Tibial artery (tissue), 4 donors: Measurements from ENCODE around the gene C1QTNF5.
A peak's percentile ranks its signal among the peaks of the same experiment; 100 is the strongest.

Source experiments
- DNase-seq, 2 donors: peaks; one replicate each; pipeline ENCODE4 v3.0.0-alpha.2; 2019
- H3K27ac ChIP-seq, 2 donors: fragments of 200-600 bp; sonication (generic) in 1 of 2; 1 replicate in 1 of 2; 2 replicates in 1 of 2; pipeline ENCODE4 v1.5.1; 2018 to 2019; ENCODE audit warnings: mild to moderate bottlenecking in 1 of 2
- H3K27me3 ChIP-seq, 2 donors: fragments of 200-600 bp; sonication (generic) in 1 of 2; one replicate each; pipeline versions ENCODE4 v1.5.1 to v1.6.0; 2016 to 2019
- H3K36me3 ChIP-seq, 3 donors: fragments of 200-600 bp; sonication (generic) in 2 of 3; one replicate each; pipeline ENCODE4 v1.5.1; 2016 to 2019; ENCODE audit warnings: mild to moderate bottlenecking in 2 of 3
- H3K4me1 ChIP-seq, 4 donors: fragments of 200-600 bp; sonication (generic) in 2 of 4; 1 replicate in 3 of 4; 2 replicates in 1 of 4; pipeline ENCODE4 v1.5.1; 2016 to 2019
- H3K4me3 ChIP-seq, 2 donors: fragments of 200-600 bp; sonication (generic) in 1 of 2; 1 replicate in 1 of 2; 2 replicates in 1 of 2; pipeline ENCODE4 v1.5.1; 2018 to 2019; ENCODE audit warnings: mild to moderate bottlenecking in 2 of 2
- H3K9me3 ChIP-seq, 3 donors: fragments of 200-600 bp; sonication (generic) in 1 of 3; one replicate each; pipeline ENCODE4 v1.5.1; 2016 to 2019
- CTCF ChIP-seq, 2 experiments: fragments of 200-600 bp in 1 of 2; fragments of 450-650 bp in 1 of 2; IDR thresholded peaks; one replicate each; pipeline ENCODE4 v1.5.1; 2017 to 2019; ENCODE audit warnings: antibody characterized with exemption in 2 of 2, mild to moderate bottlenecking in 1 of 2, moderate library complexity in 1 of 2
- intact Hi-C: fragments of 100-400 bp; cut with DNase I; formaldehyde crosslinking; loops from one replicate; pipeline ENCODE4 v1.15.0; 2023; ENCODE audit warnings: low total_unique reads

Gene C1QTNF5

GRCh38 chr11:119338965-119339588 is 1.6 kb downstream of the C1QTNF5 start:
- H3K4me1 ChIP-seq: peaks cover 0 to 65% (median 47%) of the 10 kb centered on the region in 4 donors
- peak overlapping the region; percentile 92 to 93 for H3K27ac ChIP-seq
- DNase-seq: peak in 1 of 2 donors; percentile 76
- H3K36me3 ChIP-seq: peaks cover 0 to 13% (median 0%) of the 10 kb centered on the region in 3 donors
- no peak for TF ChIP-seq CTCF (IDR thresholded peaks at IDR 0.05)
- peak overlapping the region; percentile 70 to 80 for H3K4me3 ChIP-seq
- intact Hi-C loops: no loop called here
- H3K9me3 ChIP-seq: no peaks in the 10 kb centered on the region
- H3K27me3 ChIP-seq: no peaks in the 10 kb centered on the region

GRCh38 chr11:119338318-119338890 is 2.3 kb downstream of the C1QTNF5 start:
- Histone ChIP-seq H3K4me1 (peaks cover 0 to 71% (median 50%) of the 10 kb centered on the region in 4 donors), H3K9me3 (no peaks in the 10 kb centered on the region), H3K27me3 (no peaks in the 10 kb centered on the region), H3K27ac (peak overlapping the region; percentile 92 to 93), H3K4me3 (peak overlapping the region; percentile 70 to 80), H3K36me3 (peaks cover 0 to 13% (median 0%) of the 10 kb centered on the region in 3 donors)
- peak; percentile 66 to 87 for DNase-seq
- peak; percentile 84 to 91 for TF ChIP-seq CTCF (IDR thresholded peaks at IDR 0.05)
- intact Hi-C loops: no loop called here

GRCh38 chr11:119337581-119338317 is 2.9 kb downstream of the C1QTNF5 start:
- H3K36me3 ChIP-seq: peaks cover 0 to 13% (median 0%) of the 10 kb centered on the region in 3 donors
- H3K4me3 ChIP-seq: no peak overlapping the region
- H3K4me1 ChIP-seq: peaks cover 0 to 71% (median 50%) of the 10 kb centered on the region in 4 donors
- no peak for TF ChIP-seq CTCF (IDR thresholded peaks at IDR 0.05)
- H3K9me3 ChIP-seq: no peaks in the 10 kb centered on the region
- no peaks in the 10 kb centered on the region for H3K27me3 ChIP-seq
- DNase-seq: peak in 1 of 2 donors; percentile 69
- H3K27ac ChIP-seq: peak overlapping the region; percentile 92 to 93
- intact Hi-C loops: no loop called here

GRCh38 chr11:119336744-119337469 is 3.8 kb downstream of the C1QTNF5 start:
- Histone ChIP-seq H3K27ac (no peak overlapping the region), H3K27me3 (no peaks in the 10 kb centered on the region), H3K36me3 (peaks cover 0 to 13% (median 0%) of the 10 kb centered on the region in 3 donors), H3K4me3 (no peak overlapping the region), H3K4me1 (peaks cover 0 to 71% (median 50%) of the 10 kb centered on the region in 4 donors), H3K9me3 (no peaks in the 10 kb centered on the region)
- DNase-seq: peak in 1 of 2 donors; percentile 62
- no peak for TF ChIP-seq CTCF (IDR thresholded peaks at IDR 0.05)
- intact Hi-C loops: no loop called here
